ENCODE data around the gene RBM20.
"Not testable (repeated sequence)": the region's sequence is repeated elsewhere in the genome, so short reads cannot be mapped to it uniquely, and the experiment has no call there.

The RBM20 gene

DNA sequence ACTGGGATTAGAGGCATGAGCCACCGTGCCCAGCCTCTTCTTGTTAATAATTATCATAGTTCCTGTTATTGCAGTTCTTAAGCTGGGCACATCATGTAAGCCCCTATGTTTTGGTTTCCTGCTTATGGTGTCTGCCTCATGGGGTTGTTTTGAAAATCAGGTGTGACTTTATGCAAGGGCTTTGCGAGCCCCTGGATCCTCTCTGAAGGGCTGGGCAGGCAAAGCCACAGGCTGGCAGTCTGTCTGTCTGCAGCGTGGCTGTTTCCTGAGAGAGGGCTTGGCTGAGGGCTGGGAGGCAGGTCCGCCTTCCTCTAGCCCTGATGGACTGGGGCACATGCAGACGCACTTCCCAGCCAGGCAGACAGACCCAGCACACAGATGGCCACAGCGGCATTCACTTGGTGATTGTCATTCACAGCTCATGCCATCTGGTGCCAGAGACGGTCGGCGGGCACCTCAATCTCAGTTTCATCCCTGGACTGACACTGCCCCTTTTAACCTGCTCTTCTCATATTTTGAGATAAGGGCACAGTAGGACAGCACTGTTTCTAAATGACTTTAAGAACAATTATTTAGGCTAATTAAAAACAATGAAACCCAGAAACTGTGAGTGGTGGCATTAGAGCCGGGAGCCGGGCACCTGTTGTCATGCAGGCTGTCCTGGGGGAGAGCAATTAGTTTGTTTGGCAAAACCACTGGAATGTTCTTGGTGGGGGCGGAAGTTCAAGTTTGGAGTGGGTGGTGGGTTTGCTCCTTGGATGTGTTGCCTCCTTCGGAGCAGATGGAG is 35.5 kb downstream of the RBM20 start:
- DNase-seq, result no peak

DNA sequence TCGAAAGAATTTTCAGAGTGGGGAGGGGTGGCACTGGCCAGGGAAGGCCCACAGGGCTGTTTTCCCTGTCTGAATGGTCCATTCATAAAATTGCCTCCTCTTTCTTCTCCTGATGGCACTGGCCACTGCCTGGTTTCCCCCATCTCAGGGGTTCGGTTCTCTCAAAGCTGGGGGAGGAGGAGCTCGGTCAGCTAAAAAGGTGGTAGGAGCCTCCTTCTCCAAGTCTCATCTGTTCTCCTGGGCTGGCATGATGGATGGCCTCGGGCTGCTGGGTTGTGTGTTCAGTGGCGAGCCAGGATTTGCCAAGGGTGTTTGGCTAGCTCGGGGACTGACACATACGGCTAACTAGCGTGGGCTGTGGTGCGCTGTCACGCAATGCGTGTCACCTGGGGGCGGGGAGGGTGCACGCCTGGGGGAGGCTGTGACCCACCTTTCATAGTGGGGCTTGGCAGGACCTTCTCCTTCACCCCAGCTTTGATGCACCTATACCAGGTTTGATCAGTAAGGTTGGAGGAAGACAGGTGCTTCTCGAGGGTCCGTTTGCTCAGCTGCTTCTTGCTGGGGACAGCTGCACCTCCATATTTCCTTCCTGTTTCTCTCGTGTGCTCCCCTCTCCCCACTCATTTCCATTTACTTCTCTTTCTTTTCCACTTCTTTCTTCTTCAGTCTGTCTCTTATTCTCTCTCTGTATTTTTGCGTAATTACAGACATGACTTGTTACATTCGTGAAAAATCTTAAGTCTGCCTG is 36.3 kb downstream of the RBM20 start:
- no peak for DNase-seq

DNA sequence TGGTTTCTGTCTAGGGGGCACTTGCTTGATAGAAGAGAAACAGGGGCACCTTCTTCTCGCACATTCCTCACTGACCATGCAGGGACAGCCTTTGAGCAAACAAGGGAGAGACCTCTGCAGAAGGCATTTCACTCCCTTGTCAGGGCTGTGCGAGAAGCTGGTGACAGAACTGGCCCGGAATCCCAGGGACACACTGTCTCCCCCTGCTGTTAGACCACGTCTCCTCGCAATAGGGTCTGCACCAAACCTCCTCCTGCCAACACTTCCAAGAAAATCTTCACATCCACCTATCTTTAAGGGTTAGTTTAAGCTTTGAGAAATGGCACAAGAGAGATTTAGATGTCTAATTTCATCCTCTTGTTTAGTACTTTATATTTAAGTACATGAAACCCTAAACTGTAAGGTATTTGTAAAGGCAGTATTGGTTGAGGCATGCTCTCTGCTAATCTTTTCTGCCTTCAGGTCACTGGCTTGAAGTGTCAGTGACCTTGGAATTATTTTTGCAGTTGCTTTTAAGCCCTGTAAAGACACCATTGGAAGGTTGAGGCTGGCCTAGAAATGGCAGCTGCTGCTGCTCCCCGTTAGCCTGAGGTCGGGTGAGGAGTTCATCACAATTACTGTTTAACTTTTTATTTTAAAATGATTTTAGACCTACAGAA is 37.0 kb downstream of the RBM20 start:
- peak in 1 of 2 experiments; percentile 2 for DNase-seq

DNA sequence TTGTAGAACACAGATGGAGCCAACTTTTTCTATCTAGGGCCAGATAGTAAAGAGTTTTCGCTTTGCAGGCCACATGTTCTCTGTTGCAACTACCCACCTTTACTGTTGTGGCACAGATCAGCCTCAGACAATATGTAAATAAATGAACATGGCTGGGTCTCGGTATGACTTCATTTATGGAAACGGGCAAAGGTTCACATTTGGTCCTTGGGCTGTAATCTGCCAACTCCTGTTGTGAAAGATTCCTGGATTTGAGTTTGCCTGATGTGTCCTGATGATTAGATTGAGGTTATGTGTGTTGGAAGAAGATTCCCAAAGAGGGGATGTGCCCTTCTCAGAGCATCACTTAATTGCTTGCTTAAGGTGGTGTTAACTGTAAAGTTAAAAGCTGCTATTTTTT is 38.2 kb downstream of the RBM20 start:
- no peak for DNase-seq

DNA sequence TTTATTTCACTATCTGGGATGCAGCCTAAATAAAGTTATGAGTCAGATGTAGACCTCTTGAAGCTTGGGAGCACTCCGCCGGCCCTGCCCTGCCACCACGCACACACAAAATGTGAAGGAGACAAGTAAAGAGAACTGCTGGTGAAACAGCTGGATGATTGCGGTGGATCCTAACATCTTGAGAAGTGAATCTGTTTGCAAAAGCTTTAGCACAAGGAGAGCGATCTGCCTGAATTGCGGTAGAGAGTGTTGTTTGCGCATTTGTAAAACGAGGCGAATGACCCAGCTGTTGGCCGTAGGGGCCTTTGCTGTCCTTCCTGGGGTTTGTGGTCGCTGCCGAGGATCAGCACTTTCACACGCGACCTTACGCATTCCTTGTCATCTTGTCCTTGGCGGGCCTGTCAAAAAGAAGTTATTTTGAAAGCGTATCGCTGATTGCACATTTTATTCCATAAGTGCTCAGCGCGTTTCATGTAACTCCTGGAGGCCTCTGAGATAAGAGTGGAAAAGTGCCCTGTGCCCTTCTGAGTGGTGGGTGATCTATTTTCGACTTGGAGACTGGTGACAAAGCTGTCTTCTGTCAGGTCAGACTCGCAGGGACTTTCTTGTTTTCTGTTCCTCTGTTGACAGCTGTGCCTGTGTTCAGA is 40.8 kb downstream of the RBM20 start:
- DNase-seq, result no peak

DNA sequence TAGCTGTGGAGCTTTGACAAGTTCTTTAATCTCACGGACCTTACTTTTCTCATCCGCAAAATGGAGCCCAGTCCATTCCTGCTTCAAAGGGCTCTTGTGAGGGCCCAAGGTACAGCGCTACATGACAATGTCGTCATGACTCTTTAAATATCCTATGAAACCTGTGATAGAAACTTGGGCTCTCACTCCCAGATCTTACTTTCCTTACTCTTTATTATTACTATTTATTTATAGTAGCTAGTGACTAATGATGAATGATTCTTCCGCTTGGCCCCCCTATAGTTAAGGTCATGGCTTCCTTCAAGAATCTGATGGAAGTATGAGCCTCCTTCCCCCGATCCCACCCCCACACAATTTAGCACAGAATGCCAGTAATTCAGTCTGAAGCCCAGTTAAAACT is 41.9 kb downstream of the RBM20 start:
- DNase-seq, result no peak

DNA sequence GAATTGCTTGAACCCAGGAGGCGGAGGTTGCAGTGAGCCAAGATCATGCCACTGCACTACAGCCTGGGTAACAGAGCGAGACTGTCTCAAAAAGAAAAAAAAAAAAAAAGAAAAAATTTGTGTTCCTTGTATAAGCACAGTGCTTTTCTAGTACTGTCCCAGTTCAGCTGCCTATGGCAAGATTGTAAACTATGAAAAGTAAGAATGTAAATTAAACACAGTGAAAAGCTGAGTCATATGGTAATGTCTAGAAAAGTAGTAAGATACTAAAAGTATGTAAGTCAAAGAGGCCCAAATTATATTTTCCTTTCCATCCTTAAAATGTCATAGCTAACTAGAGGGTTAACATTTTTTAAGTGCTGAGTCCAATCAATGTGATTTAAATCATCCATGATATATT is 42.8 kb downstream of the RBM20 start:
- DNase-seq, result no peak

DNA sequence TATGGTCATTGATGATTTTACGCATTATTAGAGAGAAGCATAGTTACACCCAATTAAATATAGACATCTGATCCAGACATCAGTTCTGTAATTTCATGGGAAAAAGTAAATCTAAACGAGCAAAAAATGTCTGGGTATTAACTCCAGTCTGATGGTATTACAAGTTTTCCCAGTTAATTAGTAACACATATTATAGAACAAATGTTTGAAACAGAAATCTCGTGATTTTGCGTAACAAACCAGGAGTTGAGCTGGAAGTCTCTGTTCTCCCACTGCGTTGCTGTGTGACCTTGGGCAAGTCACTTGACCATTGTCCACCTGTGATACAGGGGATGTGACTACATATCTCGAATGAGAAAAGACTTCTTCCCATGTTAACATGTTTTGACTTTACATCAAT is 43.3 kb downstream of the RBM20 start:
- no peak for DNase-seq

DNA sequence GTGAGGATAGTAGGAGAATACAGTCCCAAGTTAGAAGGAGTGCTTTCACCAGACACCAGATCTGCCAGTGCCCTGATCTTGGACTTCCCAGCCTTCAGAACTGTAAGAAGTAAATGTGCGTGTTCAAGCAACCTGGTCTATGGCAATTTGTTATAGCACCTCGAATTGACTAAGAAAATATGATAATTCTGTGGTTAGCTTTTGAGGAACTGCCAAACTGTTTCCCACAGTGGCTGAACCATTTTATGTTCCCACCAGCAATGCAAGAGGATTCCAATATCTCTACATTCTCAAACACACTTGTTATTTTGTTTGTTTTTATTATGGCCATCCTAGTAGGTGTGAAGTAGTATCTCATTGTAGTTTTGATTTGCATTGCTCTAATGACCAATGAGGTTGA is 47.0 kb downstream of the RBM20 start:
- DNase-seq, result no peak

DNA sequence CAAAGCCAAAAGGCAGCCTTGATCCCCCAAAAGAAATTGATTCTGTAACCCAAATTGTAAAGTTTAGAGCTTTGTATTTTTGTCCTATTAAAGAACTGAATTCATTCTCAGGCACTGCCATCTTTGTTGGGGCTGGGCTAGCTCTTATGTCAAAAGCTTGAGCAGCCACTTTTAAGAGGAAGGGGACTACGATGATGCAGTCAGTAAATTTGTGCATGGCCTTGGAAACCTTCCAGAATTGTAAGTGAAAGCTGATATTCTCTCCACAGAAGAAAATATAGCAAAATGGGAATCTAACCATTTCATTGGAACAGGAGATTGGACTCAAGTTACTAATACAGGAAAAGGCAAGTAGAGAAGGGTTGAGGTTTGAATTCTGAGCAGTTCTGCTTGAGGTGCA is 50.1 kb downstream of the RBM20 start:
- no peak for DNase-seq

DNA sequence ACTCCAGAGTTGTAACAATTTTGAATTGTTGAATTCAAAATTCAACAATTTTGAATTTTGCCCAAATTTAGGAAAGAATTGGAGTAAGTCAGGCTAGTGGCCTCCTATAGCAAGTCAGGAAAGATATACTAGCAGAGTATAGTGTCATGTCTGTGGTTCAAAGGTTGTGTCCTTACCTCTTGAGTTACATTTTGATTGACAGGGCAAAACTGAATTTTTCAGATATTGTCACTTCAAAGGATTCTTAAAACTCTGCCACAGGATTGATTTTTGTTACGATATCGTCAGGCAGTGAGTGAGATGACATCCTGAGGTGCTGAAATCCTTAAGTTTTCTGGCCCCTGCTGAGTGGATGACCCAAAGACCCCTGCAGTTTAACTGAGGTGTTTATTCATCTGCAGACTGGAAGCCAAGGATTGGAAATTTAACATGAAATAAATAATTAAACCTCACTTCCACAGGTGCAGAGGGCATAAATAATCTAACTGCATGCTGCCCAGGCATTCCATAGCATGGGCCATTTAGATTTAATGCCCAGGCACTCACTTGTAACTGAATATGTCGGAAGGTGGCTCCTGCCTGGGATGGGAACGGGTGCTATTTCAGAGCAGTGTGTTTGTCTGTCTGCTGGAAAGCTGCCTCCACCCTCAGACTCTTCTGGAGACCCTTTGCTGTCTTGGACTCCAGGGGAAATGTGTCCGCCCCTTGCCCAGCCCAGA is 50.8 kb downstream of the RBM20 start:
- no peak for DNase-seq

DNA sequence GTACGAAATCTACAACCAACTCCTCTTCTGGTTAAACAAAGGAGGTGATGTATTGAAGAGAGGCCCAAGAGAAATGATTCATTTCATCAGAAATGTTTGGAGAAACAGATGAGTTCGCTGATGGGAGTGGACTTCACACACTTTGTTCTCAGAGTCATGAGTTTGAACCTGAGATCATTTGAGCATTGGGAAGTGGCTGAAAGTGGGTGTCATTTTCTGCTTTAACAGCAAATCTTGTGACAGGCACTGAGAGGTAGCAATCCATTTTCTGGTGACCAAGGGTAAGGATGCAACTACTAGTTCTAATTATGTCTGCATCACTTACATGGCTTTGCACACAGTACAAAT is 51.4 kb downstream of the RBM20 start:
- DNase-seq, result no peak

DNA sequence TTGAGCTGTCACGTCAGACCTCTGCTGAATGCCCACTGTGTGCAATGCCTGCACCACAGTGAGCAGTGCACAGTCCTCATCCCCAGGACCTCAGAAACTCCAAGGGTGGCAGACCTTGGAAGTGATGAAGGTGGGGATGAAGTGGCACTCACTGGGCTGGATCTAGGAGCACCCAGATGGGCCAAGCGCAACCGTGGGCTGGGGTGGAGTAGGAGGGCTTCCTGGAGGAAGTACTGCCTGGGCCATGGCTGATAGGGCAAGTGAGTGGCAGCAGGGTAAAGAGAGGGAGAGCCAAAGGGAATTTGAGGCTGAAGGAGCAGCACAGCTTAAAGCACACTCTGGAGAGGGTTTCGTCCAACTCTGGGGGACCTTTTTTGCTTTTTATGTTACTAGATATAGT is 52.3 kb downstream of the RBM20 start:
- DNase-seq, result no peak

DNA sequence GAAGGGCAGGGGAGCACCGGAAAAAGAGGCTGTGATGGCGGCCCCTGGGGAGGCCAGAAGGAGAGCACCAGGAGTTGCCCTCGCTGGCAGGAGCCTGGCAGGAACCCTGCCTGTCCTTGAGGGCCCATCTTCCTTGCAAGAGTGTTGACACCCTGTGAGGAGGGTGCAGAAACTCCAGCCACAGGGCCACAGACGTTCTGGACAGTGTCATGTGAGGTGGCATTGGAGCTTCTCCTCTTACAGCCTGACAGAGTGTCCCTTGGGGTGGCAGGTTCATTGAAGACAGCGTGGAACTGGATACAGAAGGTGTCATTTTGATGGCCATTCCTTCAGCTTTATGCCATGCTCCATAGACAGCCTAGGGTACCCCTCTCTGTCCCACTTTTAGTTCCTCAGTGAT is 54.2 kb downstream of the RBM20 start:
- DNase-seq, result no peak

DNA sequence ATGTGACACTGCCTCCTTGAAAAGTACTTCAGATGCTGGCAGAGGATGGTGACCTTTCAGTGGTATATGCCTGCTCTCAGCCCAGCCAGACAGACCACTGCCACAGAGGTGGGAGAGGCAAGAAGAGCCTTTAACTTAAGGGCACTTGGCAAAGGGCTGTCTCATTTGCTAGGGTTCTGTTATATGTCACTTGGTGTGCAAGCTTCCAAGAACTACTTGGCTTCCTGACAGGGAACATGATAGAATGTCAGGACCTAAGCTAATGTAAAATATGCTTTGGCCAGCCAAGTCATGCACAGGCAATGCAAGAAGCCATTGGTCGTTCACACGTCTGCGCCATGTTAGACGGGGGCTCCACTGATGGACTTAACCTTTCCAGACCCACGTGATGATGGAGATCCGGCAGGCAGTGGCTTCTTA is 54.7 kb downstream of the RBM20 start:
- no peak for DNase-seq

DNA sequence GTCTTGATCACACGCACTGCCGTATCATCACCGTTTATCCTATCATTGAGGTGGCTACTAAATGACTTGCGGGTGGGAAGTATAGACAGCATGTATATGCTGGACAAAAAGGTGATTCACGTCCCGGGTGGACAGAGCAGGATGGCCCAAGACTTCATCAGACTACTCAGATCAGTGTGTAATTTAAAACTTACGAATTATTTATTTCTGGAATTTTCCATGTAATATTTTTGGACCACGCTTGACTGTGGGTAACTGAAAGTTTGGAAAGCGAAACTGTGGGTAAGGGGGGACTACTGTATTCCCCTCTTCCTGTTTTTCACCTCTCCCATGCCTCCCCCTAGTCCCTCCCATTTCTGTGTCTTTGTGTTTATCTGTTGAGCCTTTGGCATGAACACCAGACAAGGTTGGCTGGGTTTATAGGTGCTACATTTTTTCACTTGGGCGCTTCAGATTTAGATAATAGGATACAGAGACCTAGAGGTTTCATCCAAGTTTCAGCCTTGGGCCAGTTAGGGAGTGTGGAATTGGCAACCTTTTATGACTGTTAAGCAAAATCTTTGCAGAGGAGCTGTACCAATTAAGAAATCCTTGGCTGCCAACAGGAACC is 55.8 kb downstream of the RBM20 start:
- no peak for DNase-seq

DNA sequence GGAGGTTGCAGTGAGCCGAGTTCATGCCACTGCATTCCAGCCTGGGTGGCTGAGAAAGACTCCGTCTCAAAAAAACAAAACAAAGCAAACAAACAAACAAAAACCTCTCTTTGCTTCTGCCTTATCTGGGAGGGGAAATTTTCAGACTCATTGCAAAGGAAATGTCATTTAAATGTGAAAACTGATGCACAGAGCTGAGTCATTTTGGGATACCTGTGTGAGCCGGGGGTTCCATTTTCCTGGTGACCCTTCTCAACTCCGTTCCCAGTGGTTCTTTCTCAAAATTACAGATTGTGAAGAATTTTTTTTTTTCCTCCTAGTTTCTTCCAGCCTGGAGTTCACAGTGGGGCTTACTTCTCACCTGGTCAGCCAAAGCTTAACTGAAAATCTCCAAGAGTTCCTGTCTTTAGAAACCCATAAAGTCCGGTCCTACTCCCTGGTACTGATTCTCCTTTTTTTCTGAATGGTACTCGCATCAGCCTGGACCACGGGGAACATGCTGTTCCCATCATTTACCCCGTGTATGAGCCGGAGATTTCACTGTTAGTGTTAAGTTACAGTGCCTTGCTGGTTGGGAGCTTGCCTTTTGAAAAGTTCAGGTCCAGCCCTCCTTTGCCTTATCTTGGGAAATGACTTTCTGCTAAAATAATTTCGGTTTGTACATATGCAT is 56.9 kb downstream of the RBM20 start:
- no peak for DNase-seq

DNA sequence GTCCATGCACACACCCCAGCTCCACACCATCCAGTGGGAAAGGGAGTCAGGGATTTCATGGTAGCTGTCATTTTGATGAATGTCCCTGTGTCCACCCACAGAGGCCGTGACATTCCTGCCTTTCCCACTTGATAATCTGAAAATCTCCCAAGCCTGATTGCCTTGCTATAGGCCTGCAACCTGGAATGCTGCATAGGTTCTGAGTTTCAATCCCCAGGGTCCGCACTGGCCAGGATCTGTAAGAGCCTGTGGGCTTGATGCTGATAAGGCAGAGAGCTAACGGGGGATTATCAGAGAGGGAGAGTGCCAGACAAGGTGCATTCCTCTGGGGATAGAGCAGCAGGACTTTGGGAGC is 57.5 kb downstream of the RBM20 start:
- DNase-seq, result no peak

DNA sequence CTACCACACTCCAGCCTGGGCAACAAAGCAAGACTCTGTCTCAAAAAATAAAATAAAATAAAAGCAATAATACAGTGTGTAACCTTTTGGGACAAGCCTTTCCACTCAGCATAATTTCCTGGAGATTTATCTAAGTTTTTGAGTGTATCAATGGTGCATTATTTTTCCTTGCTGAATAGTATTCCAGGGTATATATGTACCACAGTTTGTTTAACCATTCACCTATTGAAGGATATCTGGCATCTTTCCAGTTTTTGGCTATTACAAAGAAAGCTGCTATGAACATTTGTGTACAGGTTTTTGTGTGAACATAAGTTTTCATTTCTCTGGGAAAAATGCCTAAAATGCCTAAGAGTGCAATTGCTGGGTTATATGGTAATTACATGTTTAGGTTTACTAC is 59.9 kb downstream of the RBM20 start:
- no peak for DNase-seq

DNA sequence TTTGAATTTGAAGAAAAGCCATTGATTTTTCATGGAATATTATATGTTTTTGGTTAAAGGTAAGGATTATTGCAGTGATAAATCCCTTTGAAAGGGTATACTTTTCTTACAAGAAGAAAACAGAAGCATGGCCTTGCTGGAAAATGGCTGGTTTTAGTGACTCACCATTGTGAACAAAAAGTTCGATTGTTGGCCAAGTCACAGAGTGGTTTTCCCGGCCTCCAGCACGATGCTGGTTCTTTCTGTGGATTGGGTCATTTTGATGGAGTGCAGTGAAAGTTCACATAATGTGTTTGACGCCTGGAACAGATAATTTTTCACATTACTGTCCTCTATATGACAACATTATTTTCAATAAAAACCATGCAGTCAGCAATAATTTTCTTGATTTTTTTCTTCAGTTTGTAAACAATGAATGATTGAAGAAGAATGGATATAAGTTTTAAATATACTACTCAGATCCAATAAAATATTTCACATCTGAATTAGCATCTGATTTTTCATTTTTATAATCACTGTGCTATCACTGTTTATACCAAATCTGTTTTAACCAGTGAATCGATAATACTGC is 60.9 kb downstream of the RBM20 start:
- no peak for DNase-seq

DNA sequence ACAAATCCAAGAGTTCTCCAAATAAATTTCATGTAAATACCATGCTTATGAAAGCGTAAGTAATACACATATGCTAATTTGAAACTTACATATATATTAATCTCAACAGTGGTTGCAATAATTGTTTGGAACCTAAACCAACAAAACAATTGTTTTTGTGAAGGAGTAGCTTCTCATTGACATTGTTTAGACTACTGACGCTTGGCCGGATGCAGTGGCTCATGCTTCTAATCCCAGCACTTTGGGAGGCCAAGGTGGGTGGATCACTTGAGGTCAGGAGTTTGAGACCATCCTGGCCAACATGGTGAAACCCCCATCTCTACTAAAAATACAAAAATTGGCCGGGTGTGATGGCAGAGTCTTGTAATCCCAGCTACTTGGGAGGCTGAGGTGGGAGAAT is 61.5 kb downstream of the RBM20 start:
- DNase-seq, result not testable (repeated sequence)

DNA sequence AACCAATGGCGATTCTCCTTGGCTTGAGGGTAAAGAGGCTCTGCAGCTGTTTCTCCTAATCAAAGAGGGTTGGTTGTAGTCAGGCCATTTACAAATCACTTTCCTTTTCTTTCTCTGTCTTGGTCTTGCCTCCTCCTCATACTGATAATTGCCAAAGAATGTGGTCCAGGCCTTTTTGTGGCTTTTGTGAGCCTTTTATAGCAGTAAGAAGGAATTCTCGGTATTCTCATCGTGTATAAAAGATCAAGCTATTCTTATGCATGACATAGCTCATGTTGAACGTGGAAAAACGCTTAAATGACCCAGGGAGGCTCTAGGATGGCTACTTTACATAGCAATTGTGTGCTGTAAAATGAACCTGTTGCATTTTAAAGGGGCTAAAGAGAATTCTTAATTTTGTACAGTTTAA is 62.6 kb downstream of the RBM20 start:
- no peak for DNase-seq
